Progenitor cell of endocrine pancreas (in vitro differentiated cells): ENCODE results near the gene LAMP1. TPM values are rescaled to one million over a fixed set of nuclear protein-coding genes. Genes with fewer than 3 reads are reported as not detected.
A peak's percentile ranks its signal among the peaks of the same experiment; 100 is the strongest.
"Not testable (repeated sequence)": the region's sequence is repeated elsewhere in the genome, so short reads cannot be mapped to it uniquely, and the experiment has no call there.

Experiments used
- DNase-seq: peaks from one replicate; pipeline ENCODE4 v3.0.0; 2021; ENCODE audit warnings: low spot score; ENCODE audit not compliant: unreplicated experiment
- H3K27ac Mint-ChIP-seq: 2 replicates; pipeline ENCODE4 v1.8.0; 2021; ENCODE audit warnings: mild to moderate bottlenecking, moderate library complexity, mixed read lengths
- H3K27me3 Mint-ChIP-seq: 2 replicates; pipeline ENCODE4 v1.8.0; 2021; ENCODE audit warnings: mixed read lengths
- H3K36me3 Mint-ChIP-seq: 2 replicates; pipeline ENCODE4 v1.8.0; 2022; ENCODE audit warnings: mixed read lengths; ENCODE audit not compliant: insufficient read depth
- H3K4me1 Mint-ChIP-seq: 2 replicates; pipeline ENCODE4 v1.8.0; 2021; ENCODE audit warnings: low read depth, mixed read lengths
- H3K4me3 Mint-ChIP-seq: 2 replicates; pipeline ENCODE4 v1.8.0; 2021; ENCODE audit warnings: low read depth, mild to moderate bottlenecking, moderate library complexity, mixed read lengths
- H3K9me3 Mint-ChIP-seq: 2 replicates; pipeline ENCODE4 v1.8.0; 2021; ENCODE audit warnings: low read depth, mixed read lengths
- long read RNA-seq: library from polyadenylated mRNA; unstranded; transcript quantifications from one replicate; pipeline ENCODE4 v2.0.0, GENCODE V29; 2020
- total RNA-seq: library from RNA; stranded (reverse); gene quantifications from 2 replicates; pipeline ENCODE4 v1.2.1, GENCODE V29; 2021
- TF ChIP-seq, protein P1 (sequence below): fragments of 200-600 bp; sonication (generic); IDR thresholded peaks from one replicate; pipeline ENCODE4 v1.5.0; 2021; ENCODE audit warnings: antibody characterized with exemption, mild to moderate bottlenecking; ENCODE audit not compliant: unreplicated experiment

LAMP1 gene, protein sequence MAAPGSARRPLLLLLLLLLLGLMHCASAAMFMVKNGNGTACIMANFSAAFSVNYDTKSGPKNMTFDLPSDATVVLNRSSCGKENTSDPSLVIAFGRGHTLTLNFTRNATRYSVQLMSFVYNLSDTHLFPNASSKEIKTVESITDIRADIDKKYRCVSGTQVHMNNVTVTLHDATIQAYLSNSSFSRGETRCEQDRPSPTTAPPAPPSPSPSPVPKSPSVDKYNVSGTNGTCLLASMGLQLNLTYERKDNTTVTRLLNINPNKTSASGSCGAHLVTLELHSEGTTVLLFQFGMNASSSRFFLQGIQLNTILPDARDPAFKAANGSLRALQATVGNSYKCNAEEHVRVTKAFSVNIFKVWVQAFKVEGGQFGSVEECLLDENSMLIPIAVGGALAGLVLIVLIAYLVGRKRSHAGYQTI
- total RNA-seq: 107 and 111 TPM in 2 replicates
- long read RNA-seq: 0 reads

DNA sequence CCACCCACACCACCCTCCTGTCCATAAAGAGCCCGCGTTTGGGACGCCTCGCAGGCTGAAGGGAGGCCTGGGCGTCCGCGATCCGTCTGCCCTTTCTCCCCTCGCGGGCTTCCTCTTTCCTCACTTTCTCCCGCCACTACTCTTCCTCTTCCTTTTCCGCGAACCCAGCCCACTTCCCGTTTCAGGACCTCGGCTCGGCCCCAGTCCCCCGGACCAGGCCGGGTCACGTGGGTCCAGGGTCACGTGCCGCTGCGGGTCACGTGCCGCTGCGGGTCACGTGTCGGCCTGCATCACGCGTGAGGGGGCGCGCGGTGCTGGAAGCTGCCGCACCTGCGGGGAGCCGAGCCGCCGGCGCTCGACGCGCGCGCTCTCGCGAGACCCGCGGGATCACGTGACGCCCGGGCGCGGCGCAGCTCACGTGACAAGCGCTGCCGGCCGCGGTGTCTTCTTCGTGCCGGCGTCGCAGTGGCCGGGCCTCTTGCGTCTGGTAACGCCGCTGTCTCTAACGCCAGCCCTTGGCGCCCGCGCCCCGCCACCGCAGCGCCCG, at the start of gene LAMP1:
LAMP1 (plus strand) TSS at position 417 of the 547 bp plus-strand sequence. CDS start 196 bp downstream, outside the sequence.
- Mint-ChIP-seq H3K27ac (peak within 1 kb of the TSS; percentile 100), H3K4me1 (peaks cover 20% of the 10 kb centered on the region), H3K36me3 (peaks cover 2% of the 10 kb centered on the region), H3K4me3 (peak within 1 kb of the TSS; percentile 89), H3K9me3 (no peaks in the 10 kb centered on the region), H3K27me3 (peaks cover 12% of the 10 kb centered on the region)
- TF ChIP-seq, protein P1, sequence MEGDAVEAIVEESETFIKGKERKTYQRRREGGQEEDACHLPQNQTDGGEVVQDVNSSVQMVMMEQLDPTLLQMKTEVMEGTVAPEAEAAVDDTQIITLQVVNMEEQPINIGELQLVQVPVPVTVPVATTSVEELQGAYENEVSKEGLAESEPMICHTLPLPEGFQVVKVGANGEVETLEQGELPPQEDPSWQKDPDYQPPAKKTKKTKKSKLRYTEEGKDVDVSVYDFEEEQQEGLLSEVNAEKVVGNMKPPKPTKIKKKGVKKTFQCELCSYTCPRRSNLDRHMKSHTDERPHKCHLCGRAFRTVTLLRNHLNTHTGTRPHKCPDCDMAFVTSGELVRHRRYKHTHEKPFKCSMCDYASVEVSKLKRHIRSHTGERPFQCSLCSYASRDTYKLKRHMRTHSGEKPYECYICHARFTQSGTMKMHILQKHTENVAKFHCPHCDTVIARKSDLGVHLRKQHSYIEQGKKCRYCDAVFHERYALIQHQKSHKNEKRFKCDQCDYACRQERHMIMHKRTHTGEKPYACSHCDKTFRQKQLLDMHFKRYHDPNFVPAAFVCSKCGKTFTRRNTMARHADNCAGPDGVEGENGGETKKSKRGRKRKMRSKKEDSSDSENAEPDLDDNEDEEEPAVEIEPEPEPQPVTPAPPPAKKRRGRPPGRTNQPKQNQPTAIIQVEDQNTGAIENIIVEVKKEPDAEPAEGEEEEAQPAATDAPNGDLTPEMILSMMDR: no peak
- DNase-seq: peak; percentile 100

DNA sequence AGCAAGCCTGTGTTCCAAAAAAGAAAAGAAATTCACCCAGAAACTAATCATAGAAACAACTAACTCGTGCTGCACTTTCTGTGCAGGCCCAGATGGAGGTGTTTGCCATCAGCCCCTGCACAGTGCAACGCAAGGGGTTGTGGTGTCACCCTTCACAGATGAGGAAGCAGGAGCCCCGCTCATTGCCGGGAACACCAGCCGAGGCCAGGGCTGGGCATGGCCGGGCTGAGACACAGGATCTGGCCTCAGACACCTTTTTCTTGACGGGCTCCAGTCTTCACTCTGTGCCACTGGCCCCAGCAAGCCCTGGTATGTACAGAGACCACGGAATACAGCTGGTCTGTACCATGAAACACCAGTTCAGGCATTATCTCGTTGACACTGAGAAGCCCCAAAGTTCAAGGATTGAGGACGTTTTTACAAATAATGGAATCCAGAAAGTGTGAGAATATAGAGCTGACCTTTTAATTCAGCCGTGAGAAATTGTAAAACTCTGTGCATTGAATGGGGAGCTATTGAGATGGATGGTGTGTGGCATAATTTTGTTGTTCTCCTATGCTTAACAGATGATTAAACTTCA, 44.4 kb upstream of the LAMP1 start:
- Mint-ChIP-seq H3K9me3 (no peaks in the 10 kb centered on the region), H3K4me3 (no peak overlapping the region), H3K36me3 (peaks cover 38% of the 10 kb centered on the region)

GRCh38 chr13:113257908-113258307, 39.1 kb upstream of the LAMP1 start:
- not testable (repeated sequence) for H3K4me3 Mint-ChIP-seq, H3K9me3 Mint-ChIP-seq, H3K4me1 Mint-ChIP-seq, H3K27ac Mint-ChIP-seq, DNase-seq, H3K27me3 Mint-ChIP-seq
- peaks cover 35% of the 10 kb centered on the region for H3K36me3 Mint-ChIP-seq

More for the DNA sequence above, 44.4 kb upstream of the LAMP1 start:
- TF ChIP-seq, protein P1: no peak
- H3K27ac Mint-ChIP-seq: peak overlapping the region; percentile 24
- H3K27me3 Mint-ChIP-seq: no peaks in the 10 kb centered on the region
- no peaks in the 10 kb centered on the region for H3K4me1 Mint-ChIP-seq
- DNase-seq: no peak

GRCh38 chr13:113258321-113259054, 38.6 kb upstream of the LAMP1 start:
- Mint-ChIP-seq H3K36me3 (peaks cover 34% of the 10 kb centered on the region), H3K9me3 (no peaks in the 10 kb centered on the region), H3K4me3 (no peak overlapping the region), H3K4me1 (no peaks in the 10 kb centered on the region), H3K27me3 (no peaks in the 10 kb centered on the region), H3K27ac (no peak overlapping the region)
- TF ChIP-seq, protein P1: no peak
- no peak for DNase-seq

- no peak for DNase-seq
- TF ChIP-seq, protein P1: no peak
- H3K36me3 Mint-ChIP-seq: peaks cover 27% of the 10 kb centered on the region
- no peaks in the 10 kb centered on the region for H3K27me3 Mint-ChIP-seq
- no peaks in the 10 kb centered on the region for H3K9me3 Mint-ChIP-seq
- H3K4me3 Mint-ChIP-seq: no peak overlapping the region
- no peak overlapping the region for H3K27ac Mint-ChIP-seq
- H3K4me1 Mint-ChIP-seq: no peaks in the 10 kb centered on the region
These were observed 36.0 kb upstream of the LAMP1 start for GRCh38 chr13:113260996-113261395.

- not testable (repeated sequence) for H3K9me3 Mint-ChIP-seq, H3K4me1 Mint-ChIP-seq, H3K4me3 Mint-ChIP-seq, H3K27ac Mint-ChIP-seq, H3K27me3 Mint-ChIP-seq, DNase-seq
- peaks cover 17% of the 10 kb centered on the region for H3K36me3 Mint-ChIP-seq
These were observed 34.0 kb upstream of the LAMP1 start for GRCh38 chr13:113263016-113263415.
